Breast epithelium (tissue), 4 donors: ENCODE results near the gene C22orf31. TPM values are rescaled to one million over a fixed set of nuclear protein-coding genes. Genes with fewer than 3 reads are reported as not detected.

Experiments
- DNase-seq, 2 donors: peaks; one replicate each; pipeline ENCODE4 v3.0.0-alpha.2; 2019; ENCODE audit warnings: low spot score in 2 of 2
- H3K27ac ChIP-seq, 2 donors: fragments of 200-600 bp; sonication (generic) in 1 of 2; one replicate each; pipeline ENCODE4 v1.5.1; 2016 to 2019; ENCODE audit warnings: mild to moderate bottlenecking in 1 of 2
- H3K27me3 ChIP-seq, 2 donors: fragments of 200-600 bp; sonication (generic) in 1 of 2; one replicate each; pipeline versions ENCODE4 v1.5.1 to v1.6.0; 2017 to 2019; ENCODE audit warnings: control low read depth in 1 of 2, mild to moderate bottlenecking in 1 of 2
- H3K36me3 ChIP-seq: fragments of 200-600 bp; one replicate; pipeline ENCODE4 v1.5.1; 2019
- H3K4me1 ChIP-seq, 2 donors: fragments of 200-600 bp; sonication (generic); one replicate each; pipeline ENCODE4 v1.5.1; 2016 to 2019; ENCODE audit warnings: control low read depth in 1 of 2
- H3K4me3 ChIP-seq, 3 donors: fragments of 200-600 bp; sonication (generic); 1 replicate in 2 of 3; 2 replicates in 1 of 3; pipeline ENCODE4 v1.5.1; 2016 to 2019; ENCODE audit warnings: mild to moderate bottlenecking in 3 of 3, moderate library complexity in 2 of 3
- H3K9me3 ChIP-seq, 2 donors: fragments of 200-600 bp; sonication (generic) in 1 of 2; one replicate each; pipeline ENCODE4 v1.5.1; 2016 to 2019; ENCODE audit warnings: control low read depth in 1 of 2
- CTCF ChIP-seq, 3 donors: fragments of 450-650 bp; IDR thresholded peaks; one replicate each; pipeline ENCODE4 v1.5.1; 2016 to 2017; ENCODE audit warnings: antibody characterized with exemption in 3 of 3, mild to moderate bottlenecking in 3 of 3, moderate library complexity in 3 of 3
- POLR2A ChIP-seq: fragments of 450-650 bp; IDR thresholded peaks from one replicate; pipeline ENCODE4 v1.6.1; 2016; ENCODE audit warnings: antibody characterized with exemption, mild to moderate bottlenecking, moderate library complexity
- POLR2AphosphoS5 ChIP-seq, 3 donors: sonication (generic); formaldehyde crosslinking; IDR thresholded peaks; one replicate each; pipeline ENCODE4 v1.6.1; 2017; ENCODE audit warnings: antibody characterized with exemption in 3 of 3
- intact Hi-C: fragments of 100-400 bp; cut with DNase I; formaldehyde crosslinking; loops from one replicate; pipeline ENCODE4 v1.15.1; 2023; ENCODE audit warnings: low total_unique reads
- total RNA-seq, 3 donors: library from RNA; depleted of rRNA; stranded (reverse); fragments of >200 nt; gene quantifications; one replicate each; pipeline ENCODE4 v1.1.0, GENCODE V29; 2016

Gene C22orf31
- total RNA-seq, 3 donors from 2014 or later, result 0.73 TPM; not detected in 2

GRCh38 chr22:29105468-29105867 is 43.8 kb upstream of the C22orf31 start:
- H3K27me3 ChIP-seq, result no peaks in the 10 kb centered on the region
- no peaks in the 10 kb centered on the region for H3K4me1 ChIP-seq
- no peak overlapping the region for H3K4me3 ChIP-seq
- no peak overlapping the region for H3K27ac ChIP-seq
- TF ChIP-seq POLR2A (no peak), POLR2AphosphoS5 (IDR thresholded peaks at IDR 0.05) (no peak), CTCF (IDR thresholded peaks at IDR 0.05) (no peak)
- H3K36me3 ChIP-seq, result no peaks in the 10 kb centered on the region
- intact Hi-C loops, result no loop called here
- DNase-seq, result no peak
- H3K9me3 ChIP-seq, result no peaks in the 10 kb centered on the region

GRCh38 chr22:29103121-29103520 is 41.5 kb upstream of the C22orf31 start:
- TF ChIP-seq POLR2A (no peak), CTCF (IDR thresholded peaks at IDR 0.05) (no peak), POLR2AphosphoS5 (IDR thresholded peaks at IDR 0.05) (no peak)
- H3K27ac ChIP-seq, result no peak overlapping the region
- H3K4me1 ChIP-seq, result no peaks in the 10 kb centered on the region
- no peaks in the 10 kb centered on the region for H3K27me3 ChIP-seq
- DNase-seq, result no peak
- no peaks in the 10 kb centered on the region for H3K9me3 ChIP-seq
- intact Hi-C loops, result no loop called here
- H3K36me3 ChIP-seq, result no peaks in the 10 kb centered on the region
- H3K4me3 ChIP-seq, result no peak overlapping the region

GRCh38 chr22:29102300-29102699 is 40.7 kb upstream of the C22orf31 start:
- intact Hi-C loops, result no loop called here
- no peaks in the 10 kb centered on the region for H3K9me3 ChIP-seq
- H3K27me3 ChIP-seq, result no peaks in the 10 kb centered on the region
- DNase-seq, result no peak
- TF ChIP-seq POLR2AphosphoS5 (IDR thresholded peaks at IDR 0.05) (no peak), POLR2A (no peak), CTCF (IDR thresholded peaks at IDR 0.05) (no peak)
- H3K27ac ChIP-seq, result no peak overlapping the region
- H3K4me3 ChIP-seq, result no peak overlapping the region
- no peaks in the 10 kb centered on the region for H3K4me1 ChIP-seq
- no peaks in the 10 kb centered on the region for H3K36me3 ChIP-seq

GRCh38 chr22:29098296-29098695 is 36.7 kb upstream of the C22orf31 start:
- Histone ChIP-seq H3K27me3 (no peaks in the 10 kb centered on the region), H3K4me3 (no peak overlapping the region), H3K4me1 (no peaks in the 10 kb centered on the region), H3K36me3 (no peaks in the 10 kb centered on the region), H3K27ac (no peak overlapping the region), H3K9me3 (no peaks in the 10 kb centered on the region)
- TF ChIP-seq POLR2AphosphoS5 (IDR thresholded peaks at IDR 0.05) (no peak), CTCF (IDR thresholded peaks at IDR 0.05) (no peak), POLR2A (no peak)
- no peak for DNase-seq
- intact Hi-C loops, result no loop called here

- Histone ChIP-seq H3K27me3 (no peaks in the 10 kb centered on the region), H3K4me1 (no peaks in the 10 kb centered on the region), H3K4me3 (no peak overlapping the region), H3K27ac (no peak overlapping the region), H3K9me3 (no peaks in the 10 kb centered on the region), H3K36me3 (no peaks in the 10 kb centered on the region)
- DNase-seq, result no peak
- TF ChIP-seq CTCF (IDR thresholded peaks at IDR 0.05) (no peak), POLR2A (no peak), POLR2AphosphoS5 (IDR thresholded peaks at IDR 0.05) (no peak)
- intact Hi-C loops, result no loop called here
Observed at GRCh38 chr22:29096736-29097669, 35.4 kb upstream of the C22orf31 start.
